Upper lobe of left lung (tissue), 6 donors: Measurements from ENCODE around the gene FCRL5. TPM values are rescaled to one million over a fixed set of nuclear protein-coding genes. Genes with fewer than 3 reads are reported as not detected.

Experiments
- ATAC-seq, 2 donors: fragments of 200-7000 bp; cut with Tn5 transposase; one replicate each; pipeline ENCODE4 v1.9.1; 2022; ENCODE audit warnings: mild to moderate bottlenecking in 2 of 2, moderate library complexity in 2 of 2; ENCODE audit not compliant: low FRiP score in 2 of 2
- DNase-seq, 2 donors: peaks; one replicate each; pipeline ENCODE4 v3.0.0-alpha.2; 2019 to 2020
- H3K27ac ChIP-seq, 4 donors: fragments of 200-600 bp; sonication (generic); one replicate each; pipeline ENCODE4 v1.5.1; 2016 to 2019
- H3K27me3 ChIP-seq, 4 donors: fragments of 200-600 bp; sonication (generic); one replicate each; pipeline ENCODE4 v1.5.1; 2017 to 2019
- H3K36me3 ChIP-seq, 4 donors: fragments of 200-600 bp; sonication (generic); one replicate each; pipeline ENCODE4 v1.5.1; 2016 to 2019
- H3K4me1 ChIP-seq, 4 donors: fragments of 200-600 bp; sonication (generic); one replicate each; pipeline ENCODE4 v1.5.1; 2018 to 2019
- H3K4me3 ChIP-seq, 4 donors: fragments of 200-600 bp; sonication (generic); one replicate each; pipeline ENCODE4 v1.5.1; 2017 to 2019; ENCODE audit warnings: mild to moderate bottlenecking in 2 of 4, moderate library complexity in 1 of 4
- H3K9me3 ChIP-seq, 4 donors: fragments of 200-600 bp; sonication (generic); one replicate each; pipeline ENCODE4 v1.5.1; 2018 to 2019
- CTCF ChIP-seq, 6 experiments: fragments of 450-650 bp in 4 of 6; fragments of 200-600 bp in 2 of 6; sonication (generic) in 2 of 6; IDR thresholded peaks; one replicate each; pipeline ENCODE4 v1.5.1; 2016 to 2019; ENCODE audit warnings: antibody characterized with exemption in 6 of 6
- EP300 ChIP-seq, 4 donors: sonication (generic); formaldehyde crosslinking; IDR thresholded peaks; one replicate each; pipeline ENCODE4 v1.5.1; 2017; ENCODE audit warnings: antibody characterized with exemption in 4 of 4, control low read depth in 2 of 4
- POLR2A ChIP-seq, 4 donors: fragments of 450-650 bp; IDR thresholded peaks; one replicate each; pipeline ENCODE4 v1.5.1; 2016 to 2017; ENCODE audit warnings: antibody characterized with exemption in 4 of 4, mild to moderate bottlenecking in 2 of 4
- POLR2AphosphoS5 ChIP-seq, 2 donors: sonication (generic); formaldehyde crosslinking; IDR thresholded peaks; one replicate each; pipeline ENCODE4 v1.5.1; 2017; ENCODE audit warnings: antibody characterized with exemption in 2 of 2
- WGBS, 2 donors: methylation state at CpG; one replicate each; pipeline ENCODE4 v1.1.5; 2017 to 2018; 5-methylcytosine and 5-hydroxymethylcytosine counted together
- total RNA-seq, 6 donors: library from RNA; depleted of rRNA in 4 of 6; stranded (reverse); fragments of >200 nt in 4 of 6; gene quantifications; one replicate each; pipeline versions ENCODE4 v1.1.0 to v1.2.1, GENCODE V29; 2016 to 2021
- donor health status: DM: no; HTN: no; CAD: no; lungs with moderate emphysema.
- donor health status: DM: no; HTN: yes; CAD: no; lungs with severe emphysema.

FCRL5 gene
- total RNA-seq, 6 donors from 2014 or later = 0.22 to 9.8 (median 2.1) TPM

- no peaks in the 10 kb centered on the region for H3K4me1 ChIP-seq
- H3K27me3 ChIP-seq = no peaks in the 10 kb centered on the region
- no peak overlapping the region for H3K4me3 ChIP-seq
- peaks cover 0 to 18% (median 5%) of the 10 kb centered on the region in 4 donors for H3K9me3 ChIP-seq
- ATAC-seq (no peak), DNase-seq (no peak)
- no peaks in the 10 kb centered on the region for H3K36me3 ChIP-seq
- TF ChIP-seq POLR2AphosphoS5 (IDR thresholded peaks at IDR 0.05) (no peak), EP300 (IDR thresholded peaks at IDR 0.05) (no peak), POLR2A (IDR thresholded peaks at IDR 0.05) (no peak), CTCF (IDR thresholded peaks at IDR 0.05) (no peak)
- H3K27ac ChIP-seq = no peak overlapping the region
Measured at GRCh38 chr1:157478030-157478429, 74.3 kb downstream of the FCRL5 start.

- ATAC-seq (peak in 1 of 2 donors; percentile 40), DNase-seq (no peak)
- H3K9me3 ChIP-seq = peaks cover 0 to 18% (median 5%) of the 10 kb centered on the region in 4 donors
- no peaks in the 10 kb centered on the region for H3K36me3 ChIP-seq
- no peaks in the 10 kb centered on the region for H3K27me3 ChIP-seq
- no peak overlapping the region for H3K27ac ChIP-seq
- no peak overlapping the region for H3K4me3 ChIP-seq
- WGBS, 2 donors = 93% methylated on average over 3 to 4 of the region's 4 CpGs
- no peaks in the 10 kb centered on the region for H3K4me1 ChIP-seq
- no peak for TF ChIP-seq POLR2AphosphoS5 (IDR thresholded peaks at IDR 0.05)
Measured at GRCh38 chr1:157477419-157477818, 74.9 kb downstream of the FCRL5 start.

GRCh38 chr1:157472959-157473358 lies 79.4 kb downstream of the FCRL5 start:
- Histone ChIP-seq H3K4me3 (no peak overlapping the region), H3K4me1 (no peaks in the 10 kb centered on the region), H3K27me3 (no peaks in the 10 kb centered on the region), H3K27ac (no peak overlapping the region), H3K9me3 (peaks cover 0 to 18% (median 5%) of the 10 kb centered on the region in 4 donors), H3K36me3 (no peaks in the 10 kb centered on the region)
- DNase-seq (no peak), ATAC-seq (no peak)
- 53 to 66% methylated on average over 3 of the region's 3 CpGs for whole genome bisulfite sequencing, 2 donors
- no peak for TF ChIP-seq CTCF (IDR thresholded peaks at IDR 0.05)
- no peak for TF ChIP-seq EP300 (IDR thresholded peaks at IDR 0.05)
- no peak for TF ChIP-seq POLR2AphosphoS5 (IDR thresholded peaks at IDR 0.05)
- TF ChIP-seq POLR2A (IDR thresholded peaks at IDR 0.05) = no peak

- 30 to 36% methylated on average over 5 of the region's 5 CpGs for WGBS, 2 donors
- Histone ChIP-seq H3K4me1 (no peaks in the 10 kb centered on the region), H3K9me3 (peaks cover 0 to 11% (median 3%) of the 10 kb centered on the region in 4 donors), H3K27ac (no peak overlapping the region), H3K36me3 (no peaks in the 10 kb centered on the region), H3K4me3 (no peak overlapping the region), H3K27me3 (no peaks in the 10 kb centered on the region)
- ATAC-seq (no peak), DNase-seq (no peak)
- TF ChIP-seq POLR2AphosphoS5 (IDR thresholded peaks at IDR 0.05) = no peak
- no peak for TF ChIP-seq POLR2A (IDR thresholded peaks at IDR 0.05)
- TF ChIP-seq EP300 (IDR thresholded peaks at IDR 0.05) = no peak
- no peak for TF ChIP-seq CTCF (IDR thresholded peaks at IDR 0.05)
Measured at GRCh38 chr1:157472056-157472701, 80.1 kb downstream of the FCRL5 start.

- ATAC-seq (no peak), DNase-seq (no peak)
- 94 to 99% methylated on average over 3 of the region's 3 CpGs for WGBS, 2 donors
- Histone ChIP-seq H3K9me3 (peaks cover 0 to 6% (median 2%) of the 10 kb centered on the region in 4 donors), H3K27ac (no peak overlapping the region), H3K4me3 (no peak overlapping the region), H3K36me3 (no peaks in the 10 kb centered on the region), H3K4me1 (no peaks in the 10 kb centered on the region), H3K27me3 (no peaks in the 10 kb centered on the region)
- no peak for TF ChIP-seq POLR2A (IDR thresholded peaks at IDR 0.05)
- no peak for TF ChIP-seq EP300 (IDR thresholded peaks at IDR 0.05)
- TF ChIP-seq CTCF (IDR thresholded peaks at IDR 0.05) = no peak
- TF ChIP-seq POLR2AphosphoS5 (IDR thresholded peaks at IDR 0.05) = no peak
Measured at GRCh38 chr1:157471531-157471930, 80.8 kb downstream of the FCRL5 start.
